K562 (cell line): ENCODE results near the gene TNNT1. TPM values are rescaled to one million over a fixed set of nuclear protein-coding genes. Genes with fewer than 3 reads are reported as not detected.
A peak's percentile ranks its signal among the peaks of the same experiment; 100 is the strongest.

ENCODE experiments used
- BRD9 ChIP-seq: fragments of 450-650 bp; IDR thresholded peaks from 2 replicates; pipeline ENCODE4 v1.6.1; 2018; ENCODE audit warnings: low read depth; ENCODE audit not compliant: partially characterized antibody
- CC2D1A ChIP-seq: fragments of 450-650 bp; IDR thresholded peaks from 2 replicates; pipeline ENCODE4 v1.6.1; 2017; ENCODE audit warnings: mild to moderate bottlenecking
- CREB3L1 ChIP-seq: fragments of 450-650 bp; IDR thresholded peaks from 2 replicates; pipeline ENCODE4 v1.6.1; 2014; ENCODE audit warnings: low read depth, mild to moderate bottlenecking, moderate library complexity, borderline replicate concordance
- HBP1 ChIP-seq: fragments of 450-650 bp; formaldehyde crosslinking; IDR thresholded peaks from 2 replicates; pipeline ENCODE4 v1.4.0; 2022; ENCODE audit warnings: missing genetic modification characterization
- RERE ChIP-seq: sonication (generic); formaldehyde crosslinking; IDR thresholded peaks from 2 replicates; pipeline ENCODE4 v1.8.0; 2023; ENCODE audit warnings: missing genetic modification reagents, mild to moderate bottlenecking, borderline replicate concordance
- SMAD1 ChIP-seq: fragments of 150-350 bp; IDR thresholded peaks from 2 replicates; pipeline ENCODE4 v1.6.1; 2014; ENCODE audit warnings: low read length, low read depth; ENCODE audit not compliant: partially characterized antibody
- ZNF384 ChIP-seq: IDR thresholded peaks from 2 replicates; pipeline ENCODE4 v1.6.1; 2012; ENCODE audit warnings: low read depth, low read length, improper control_type of control experiment
- ZNF408 ChIP-seq: fragments of 250-450 bp; sonication (Bioruptor Pico); IDR thresholded peaks from 2 replicates; pipeline ENCODE4 v1.4.0; 2020; ENCODE audit warnings: low read depth, mild to moderate bottlenecking, moderate library complexity
- polyA plus RNA-seq, 8 experiments: library from polyadenylated mRNA; depleted of rRNA in 4 of 8; stranded (reverse) in 5 of 8; unstranded in 3 of 8; fragments of >200 nt; fragmentation: Nextera tagmentation in 2 of 8; fragmentation: Illumina TruSeq in 1 of 8; extraction: Ambion mirVana in 2 of 8; extraction: Trizol in 1 of 8; gene quantifications; 2 replicates each; pipeline versions ENCODE4 v1.2.1 to v1.2.3, GENCODE V29; 2011 to 2014; ENCODE audit warnings: inconsistent platforms in 1 of 8, missing spikeins in 1 of 8
- total RNA-seq, 7 experiments: library from RNA; depleted of rRNA in 6 of 7; stranded (reverse); fragments of >200 nt in 6 of 7; fragmentation: Illumina TruSeq in 2 of 7; extraction: Trizol in 2 of 7; gene quantifications; 2 replicates each; pipeline versions ENCODE4 v1.2.1 to v1.2.3, GENCODE V29; 2011 to 2021; ENCODE audit warnings: low replicate concordance in 1 of 7

The TNNT1 gene
- total and polyA plus RNA-seq, 9 of the 15 experiments (the other 6 are each of a cell fraction or from before 2014, with no cell fraction given): 31.8 to 390 (median 227) TPM

- TF ChIP-seq SMAD1: no peak
- TF ChIP-seq HBP1 (CRISPR knock-in tag): peak; percentile 67; the same call in 1 of the 2 replicates
- no peak for TF ChIP-seq ZNF408 (CRISPR knock-in tag)
- TF ChIP-seq ZNF384: no peak
- no peak for TF ChIP-seq RERE (CRISPR knock-in tag)
- peak; percentile 24; the same call in 1 of the 2 replicates for TF ChIP-seq CREB3L1
- TF ChIP-seq BRD9: no peak
- 0 out of 2 replicates have a peak, but pooled peaks have one; percentile 17 for TF ChIP-seq CC2D1A
These were observed 26.3 kb upstream of the TNNT1 start (continued) for GRCh38 chr19:55175117-55175867.
